ENCODE results near the gene SCG5.

SCG5 gene

GRCh38 chr15:32691689-32692038 lies 50.2 kb downstream of the SCG5 start:
- no peak for DNase-seq (ENCODE audit: low spot score)

GRCh38 chr15:32692286-32692685 lies 50.8 kb downstream of the SCG5 start:
- DNase-seq (ENCODE audit: low spot score): no peak

GRCh38 chr15:32694222-32694983 lies 52.9 kb downstream of the SCG5 start:
- no peak for DNase-seq (ENCODE audit: low spot score)

GRCh38 chr15:32698773-32699390 lies 57.4 kb downstream of the SCG5 start:
- DNase-seq (ENCODE audit: low spot score): no peak

- no peak for DNase-seq (ENCODE audit: low spot score)
Observed at GRCh38 chr15:32700501-32701150, 59.1 kb downstream of the SCG5 start.

- DNase-seq (ENCODE audit: low spot score): no peak
Observed at GRCh38 chr15:32701863-32702262, 60.4 kb downstream of the SCG5 start.

GRCh38 chr15:32704395-32704981 lies 63.0 kb downstream of the SCG5 start:
- DNase-seq (ENCODE audit: low spot score): no peak

- no peak for DNase-seq (ENCODE audit: low spot score)
Observed at GRCh38 chr15:32705446-32705845, 63.9 kb downstream of the SCG5 start.

- no peak for DNase-seq (ENCODE audit: low spot score)
Observed at GRCh38 chr15:32706704-32707103, 65.2 kb downstream of the SCG5 start.

- no peak for DNase-seq (ENCODE audit: low spot score)
Observed at GRCh38 chr15:32707436-32707835, 65.9 kb downstream of the SCG5 start.

GRCh38 chr15:32709295-32710033 lies 68.0 kb downstream of the SCG5 start:
- DNase-seq (ENCODE audit: low spot score): no peak

GRCh38 chr15:32715276-32715675 lies 73.8 kb downstream of the SCG5 start:
- no peak for DNase-seq (ENCODE audit: low spot score)

- DNase-seq (ENCODE audit: low spot score): no peak
Observed at GRCh38 chr15:32716216-32716914, 74.9 kb downstream of the SCG5 start.

GRCh38 chr15:32716915-32717425 lies 75.5 kb downstream of the SCG5 start:
- DNase-seq (ENCODE audit: low spot score): no peak

- no peak for DNase-seq (ENCODE audit: low spot score)
Observed at GRCh38 chr15:32717426-32718226, 76.1 kb downstream of the SCG5 start, which contains the start of gene GREM1. GREM1 (plus strand) TSS chr15:32718004; CDS start chr15:32730691, 12,687 bp downstream.

GRCh38 chr15:32718227-32718820 lies 76.8 kb downstream of the SCG5 start:
- no peak for DNase-seq (ENCODE audit: low spot score)

GRCh38 chr15:32718821-32719716 lies 77.6 kb downstream of the SCG5 start:
- DNase-seq (ENCODE audit: low spot score): peak; percentile 9

- no peak for DNase-seq (ENCODE audit: low spot score)
Observed at GRCh38 chr15:32721596-32721995, 80.1 kb downstream of the SCG5 start.

GRCh38 chr15:32722136-32722535 lies 80.6 kb downstream of the SCG5 start:
- no peak for DNase-seq (ENCODE audit: low spot score)
